Karpas-422 (cell line): Measurements from ENCODE around the gene TRDN. TPM values are rescaled to one million over a fixed set of nuclear protein-coding genes. Genes with fewer than 3 reads are reported as not detected.

ENCODE experiments used
- DNase-seq: peaks from one replicate; pipeline ENCODE4 v3.0.0-alpha.2; 2015
- H2AFZ ChIP-seq: fragments of 200-600 bp; sonication (generic); 2 replicates; pipeline ENCODE4 v1.6.1; 2014; ENCODE audit warnings: antibody characterized with exemption, low read length, mixed read lengths
- H3K27ac ChIP-seq: fragments of 200-600 bp; sonication (generic); 2 replicates; pipeline ENCODE4 v1.5.1; 2014; ENCODE audit warnings: mild to moderate bottlenecking, low read length, moderate library complexity
- H3K27me3 ChIP-seq: fragments of 200-600 bp; sonication (generic); 2 replicates; pipeline ENCODE4 v1.6.1; 2014; ENCODE audit warnings: low read length, mixed read lengths
- H3K36me3 ChIP-seq: fragments of 200-600 bp; sonication (generic); 2 replicates; pipeline ENCODE4 v1.6.1; 2014; ENCODE audit warnings: low read length, mixed read lengths; ENCODE audit not compliant: insufficient read depth
- H3K4me1 ChIP-seq: fragments of 200-600 bp; sonication (generic); 2 replicates; pipeline ENCODE4 v1.6.1; 2014; ENCODE audit warnings: mild to moderate bottlenecking, low read length, mixed read lengths
- H3K4me2 ChIP-seq: fragments of 200-600 bp; sonication (generic); 2 replicates; pipeline ENCODE4 v1.6.1; 2014; ENCODE audit warnings: low read length, low read depth, mild to moderate bottlenecking; ENCODE audit not compliant: poor library complexity, severe bottlenecking
- H3K4me3 ChIP-seq: fragments of 200-600 bp; sonication (generic); 2 replicates; pipeline ENCODE4 v1.5.1; 2014; ENCODE audit warnings: mild to moderate bottlenecking, antibody characterized with exemption, low read length, mixed read lengths
- H3K79me2 ChIP-seq: fragments of 200-600 bp; sonication (generic); 2 replicates; pipeline ENCODE4 v1.6.1; 2014; ENCODE audit warnings: mild to moderate bottlenecking, low read length, mixed read lengths
- H3K9ac ChIP-seq: fragments of 200-600 bp; sonication (generic); 2 replicates; pipeline ENCODE4 v1.6.0; 2014; ENCODE audit warnings: low read length
- H3K9me2 ChIP-seq: fragments of 200-600 bp; sonication (generic), shearing (Covaris generic); replicated peaks from 2 replicates; pipeline ENCODE4 v1.6.0; 2014; ENCODE audit warnings: mild to moderate bottlenecking, low read length, moderate library complexity; ENCODE audit not compliant: insufficient read depth
- H3K9me3 ChIP-seq: fragments of 300-700, 200-600 bp; sonication (generic); 2 replicates; pipeline ENCODE4 v1.6.1; 2014; ENCODE audit warnings: low read length, mixed read lengths
- H4K20me1 ChIP-seq: fragments of 200-600 bp; sonication (generic); 2 replicates; pipeline ENCODE4 v1.6.1; 2014; ENCODE audit warnings: mild to moderate bottlenecking, antibody characterized with exemption, low read length, low read depth; ENCODE audit not compliant: insufficient read depth
- total RNA-seq: library from RNA; depleted of rRNA; stranded (reverse); fragments of >200 nt; shearing (Covaris generic); gene quantifications from 2 replicates; pipeline ENCODE4 v1.2.3, GENCODE V29; 2014; ENCODE audit warnings: low replicate concordance

The TRDN gene
- total RNA-seq, 1 experiment from 2014 or later, result not detected

DNA sequence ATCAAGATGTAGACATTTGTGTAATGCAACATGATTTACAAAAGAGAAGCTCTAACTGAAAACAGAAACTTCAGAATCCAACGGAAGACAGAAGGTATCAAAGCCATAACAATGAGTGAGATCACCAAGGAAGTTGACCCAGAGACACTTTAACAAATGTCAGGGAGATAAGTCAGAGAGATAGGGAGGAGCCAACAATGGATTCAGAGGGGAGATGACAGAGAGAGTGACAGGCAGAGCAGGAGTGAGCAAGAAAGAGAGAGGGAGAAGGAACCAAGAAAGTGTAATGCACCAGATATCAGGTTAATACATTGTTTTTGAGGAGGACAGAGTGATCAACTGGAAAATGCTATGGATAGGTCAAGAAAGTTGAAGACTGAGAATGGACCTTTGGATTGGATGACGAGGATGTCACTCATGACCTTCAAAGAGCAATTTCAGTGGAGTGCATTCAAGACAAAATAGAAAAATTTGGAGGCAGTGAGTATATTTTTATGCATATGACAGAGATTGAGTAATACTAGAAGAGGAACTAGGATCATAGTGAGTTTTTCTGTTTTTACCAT, 86.6 kb downstream of the TRDN start:
- no peak overlapping the region for H3K4me2 ChIP-seq
- H3K4me1 ChIP-seq, result no peaks in the 10 kb centered on the region
- DNase-seq, result no peak
- H3K79me2 ChIP-seq, result no peaks in the 10 kb centered on the region
- no peaks in the 10 kb centered on the region for H4K20me1 ChIP-seq
- H3K27ac ChIP-seq, result no peak overlapping the region
- H3K9ac ChIP-seq, result no peak overlapping the region
- H2AFZ ChIP-seq, result no peak overlapping the region
- no peaks in the 10 kb centered on the region for H3K36me3 ChIP-seq
- H3K9me2 ChIP-seq, result no peaks in the 10 kb centered on the region
- peaks cover 18% of the 10 kb centered on the region for H3K9me3 ChIP-seq
- H3K4me3 ChIP-seq, result no peak overlapping the region
- H3K27me3 ChIP-seq, result no peaks in the 10 kb centered on the region

DNA sequence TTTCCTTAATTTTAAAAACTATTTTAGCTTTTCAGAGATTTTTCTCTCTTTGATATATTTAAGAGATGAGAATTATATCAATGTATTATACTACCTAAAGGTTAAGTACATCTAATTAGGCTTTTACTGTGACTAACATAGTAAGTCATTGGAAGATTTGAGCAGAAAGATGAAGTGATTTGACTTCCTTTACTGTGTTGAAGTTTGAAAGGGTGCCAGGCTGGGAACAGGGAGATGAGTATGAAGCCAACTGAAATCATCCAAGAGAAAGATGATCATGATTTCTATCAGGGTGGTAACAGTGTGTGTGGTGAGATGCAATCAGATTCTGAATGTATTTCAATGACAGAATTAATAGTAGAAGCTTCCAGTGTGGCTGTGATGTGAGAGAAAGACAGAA, 87.3 kb downstream of the TRDN start:
- Histone ChIP-seq H2AFZ (no peak overlapping the region), H3K36me3 (no peaks in the 10 kb centered on the region), H3K4me1 (no peaks in the 10 kb centered on the region), H3K4me2 (no peak overlapping the region), H3K9me3 (peaks cover 18% of the 10 kb centered on the region), H3K4me3 (no peak overlapping the region), H3K79me2 (no peaks in the 10 kb centered on the region), H3K27ac (no peak overlapping the region), H3K9me2 (no peaks in the 10 kb centered on the region), H3K9ac (no peak overlapping the region), H3K27me3 (no peaks in the 10 kb centered on the region), H4K20me1 (no peaks in the 10 kb centered on the region)
- DNase-seq, result no peak

DNA sequence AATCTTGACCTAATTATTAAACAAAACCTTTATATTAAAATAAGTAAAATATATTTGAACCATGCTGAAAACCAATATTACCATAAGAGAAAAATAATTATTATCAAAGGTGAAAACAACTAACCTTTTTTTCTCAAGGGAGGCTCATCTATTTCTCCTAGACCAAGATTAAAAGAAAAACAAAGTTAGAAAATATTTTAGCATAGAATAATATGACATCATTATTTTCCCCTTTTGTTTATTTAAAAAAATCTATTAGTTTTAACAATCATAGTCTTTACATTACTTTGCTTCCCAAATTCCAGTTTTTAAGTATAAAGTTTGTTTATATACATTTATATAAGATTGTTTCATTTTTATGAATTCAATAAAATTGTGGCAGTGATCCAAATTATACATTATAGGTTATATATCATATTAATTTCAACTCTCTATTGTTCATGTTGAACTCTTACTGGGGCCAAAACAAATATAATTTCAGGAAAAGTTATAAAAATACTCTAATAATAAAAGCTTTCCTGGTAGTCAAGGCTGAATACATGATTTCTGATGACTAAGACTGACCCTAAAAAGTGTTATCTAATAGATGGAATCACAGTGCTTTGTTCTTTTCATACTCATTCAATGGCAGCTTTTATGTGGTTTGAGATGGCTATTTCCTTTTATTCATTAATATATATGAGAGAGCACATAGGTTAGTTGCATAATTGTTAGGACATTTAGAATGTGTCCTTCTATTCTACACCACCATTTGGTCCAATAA, 89.4 kb downstream of the TRDN start:
- no peak for DNase-seq
- no peaks in the 10 kb centered on the region for H4K20me1 ChIP-seq
- H3K27me3 ChIP-seq, result no peaks in the 10 kb centered on the region
- H3K9me2 ChIP-seq, result no peaks in the 10 kb centered on the region
- H3K36me3 ChIP-seq, result no peaks in the 10 kb centered on the region
- peaks cover 21% of the 10 kb centered on the region for H3K9me3 ChIP-seq
- no peak overlapping the region for H3K27ac ChIP-seq
- H2AFZ ChIP-seq, result no peak overlapping the region
- H3K4me1 ChIP-seq, result no peaks in the 10 kb centered on the region
- H3K79me2 ChIP-seq, result no peaks in the 10 kb centered on the region
- no peak overlapping the region for H3K4me3 ChIP-seq
- H3K4me2 ChIP-seq, result no peak overlapping the region
- H3K9ac ChIP-seq, result no peak overlapping the region

- DNase-seq, result no peak
- H3K9me3 ChIP-seq, result peaks cover 21% of the 10 kb centered on the region
- H3K9me2 ChIP-seq, result no peaks in the 10 kb centered on the region
- H3K36me3 ChIP-seq, result no peaks in the 10 kb centered on the region
- no peaks in the 10 kb centered on the region for H3K27me3 ChIP-seq
- H3K4me3 ChIP-seq, result no peak overlapping the region
- H3K4me2 ChIP-seq, result no peak overlapping the region
- H2AFZ ChIP-seq, result no peak overlapping the region
- H3K9ac ChIP-seq, result no peak overlapping the region
- no peaks in the 10 kb centered on the region for H3K79me2 ChIP-seq
- no peak overlapping the region for H3K27ac ChIP-seq
- no peaks in the 10 kb centered on the region for H4K20me1 ChIP-seq
- no peaks in the 10 kb centered on the region for H3K4me1 ChIP-seq
Measured at GRCh38 chr6:123546537-123546936, 90.2 kb downstream of the TRDN start.

DNA sequence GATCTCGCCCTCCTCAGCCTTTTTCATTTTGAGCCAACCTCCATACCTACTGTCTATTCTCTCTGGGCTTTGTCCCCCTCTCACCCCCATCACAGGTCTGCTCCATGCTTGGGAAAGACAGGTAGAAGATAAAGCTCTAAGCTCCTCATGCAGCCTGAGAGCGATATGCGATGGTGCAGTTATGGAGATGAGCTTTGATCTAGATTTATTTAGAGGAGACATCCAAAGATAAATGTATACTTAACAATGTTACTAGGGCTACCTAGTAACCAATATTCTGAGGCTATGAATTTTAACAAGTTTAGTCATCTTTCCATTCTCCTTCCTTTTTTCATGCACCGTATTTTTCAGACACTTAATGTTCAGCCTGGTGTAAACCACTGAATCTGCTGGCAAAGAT, 95.3 kb downstream of the TRDN start:
- Histone ChIP-seq H3K36me3 (no peaks in the 10 kb centered on the region), H3K9ac (no peak overlapping the region), H3K9me2 (no peaks in the 10 kb centered on the region), H4K20me1 (no peaks in the 10 kb centered on the region), H3K79me2 (no peaks in the 10 kb centered on the region), H3K9me3 (peaks cover 24% of the 10 kb centered on the region), H3K27ac (no peak overlapping the region), H3K4me2 (no peak overlapping the region), H3K4me3 (no peak overlapping the region), H2AFZ (no peak overlapping the region), H3K4me1 (no peaks in the 10 kb centered on the region), H3K27me3 (no peaks in the 10 kb centered on the region)
- DNase-seq, result no peak

DNA sequence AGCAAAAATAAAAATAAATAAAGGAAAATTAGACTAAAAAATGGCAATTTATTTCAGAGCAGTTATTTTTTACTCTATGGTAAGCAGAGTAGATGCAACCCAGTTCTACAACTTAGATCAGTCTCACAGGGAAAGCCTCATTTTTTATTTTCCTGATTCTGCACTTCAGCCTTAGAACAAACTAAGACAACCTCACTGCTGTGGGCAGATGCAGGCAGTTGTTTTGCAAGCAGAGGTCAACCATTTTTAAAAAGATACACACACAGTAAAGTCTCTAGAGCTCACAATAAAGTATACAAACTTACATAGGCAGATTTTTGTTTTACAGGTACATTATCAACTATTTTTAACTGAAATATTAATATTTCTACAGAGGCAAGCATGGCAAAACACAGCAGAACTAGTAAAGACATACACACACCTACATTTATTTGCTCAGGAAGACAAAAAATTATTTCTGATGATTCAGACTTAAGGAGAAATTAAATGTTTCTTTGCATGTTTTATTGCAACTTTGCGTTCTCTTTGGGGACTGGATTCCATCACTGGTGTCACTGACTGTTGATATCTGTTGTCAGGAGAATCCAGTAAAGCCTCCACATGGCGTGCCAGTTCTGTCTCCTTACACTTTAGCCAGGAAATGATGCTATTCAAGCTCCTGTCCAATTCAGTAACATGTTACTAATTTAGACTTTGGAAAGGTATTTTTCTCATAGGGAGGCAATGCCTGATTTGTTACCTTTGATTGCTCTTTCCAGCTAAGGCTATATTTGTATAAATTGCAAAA, 102.7 kb downstream of the TRDN start:
- Histone ChIP-seq H3K9me3 (peaks cover 16% of the 10 kb centered on the region), H3K9me2 (no peaks in the 10 kb centered on the region), H3K4me1 (no peaks in the 10 kb centered on the region), H3K27me3 (no peaks in the 10 kb centered on the region), H3K9ac (no peak overlapping the region), H3K4me3 (no peak overlapping the region), H4K20me1 (no peaks in the 10 kb centered on the region), H3K79me2 (no peaks in the 10 kb centered on the region), H3K36me3 (no peaks in the 10 kb centered on the region), H3K27ac (no peak overlapping the region), H2AFZ (no peak overlapping the region), H3K4me2 (no peak overlapping the region)
- DNase-seq, result no peak

DNA sequence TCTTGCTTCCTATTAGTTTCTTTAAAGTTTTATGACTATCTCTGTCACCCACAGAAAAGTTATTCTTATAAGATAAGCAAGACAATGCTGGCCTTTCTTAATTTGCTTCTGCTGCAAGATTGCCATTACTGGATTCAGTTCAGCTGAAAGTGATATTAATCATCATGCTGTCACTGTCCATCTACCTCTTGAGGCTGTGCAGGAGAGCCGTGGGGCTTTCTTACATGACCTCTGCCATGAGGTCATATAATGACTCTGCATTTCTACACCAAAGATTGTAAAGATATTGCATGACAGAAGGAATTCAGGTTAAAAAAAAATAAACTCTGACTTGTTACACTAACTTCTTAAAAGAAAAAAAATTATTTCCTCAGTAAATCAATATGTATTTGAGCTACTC, 106.9 kb downstream of the TRDN start:
- H2AFZ ChIP-seq, result no peak overlapping the region
- H3K36me3 ChIP-seq, result no peaks in the 10 kb centered on the region
- no peaks in the 10 kb centered on the region for H3K9me2 ChIP-seq
- H3K9ac ChIP-seq, result no peak overlapping the region
- no peaks in the 10 kb centered on the region for H3K27me3 ChIP-seq
- H3K27ac ChIP-seq, result no peak overlapping the region
- no peaks in the 10 kb centered on the region for H4K20me1 ChIP-seq
- DNase-seq, result no peak
- no peak overlapping the region for H3K4me3 ChIP-seq
- H3K4me1 ChIP-seq, result no peaks in the 10 kb centered on the region
- H3K4me2 ChIP-seq, result no peak overlapping the region
- no peaks in the 10 kb centered on the region for H3K79me2 ChIP-seq
- peaks cover 22% of the 10 kb centered on the region for H3K9me3 ChIP-seq

- no peak overlapping the region for H2AFZ ChIP-seq
- DNase-seq, result no peak
Measured at GRCh38 chr6:123529058-123529457, 107.7 kb downstream of the TRDN start.

More at GRCh38 chr6:123529058-123529457, 107.7 kb downstream of the TRDN start:
- Histone ChIP-seq H3K27ac (no peak overlapping the region), H3K4me1 (no peaks in the 10 kb centered on the region), H3K4me3 (no peak overlapping the region), H3K9me2 (no peaks in the 10 kb centered on the region), H3K9ac (no peak overlapping the region), H3K79me2 (no peaks in the 10 kb centered on the region), H4K20me1 (no peaks in the 10 kb centered on the region), H3K36me3 (no peaks in the 10 kb centered on the region), H3K27me3 (no peaks in the 10 kb centered on the region), H3K4me2 (no peak overlapping the region), H3K9me3 (peaks cover 22% of the 10 kb centered on the region)
